Liver (tissue), 9 donors: ENCODE measurements around the gene KRTAP19-7. TPM values are rescaled to one million over a fixed set of nuclear protein-coding genes. Genes with fewer than 3 reads are reported as not detected.

Experiments used
- DNase-seq: peaks from one replicate; pipeline ENCODE4 v3.0.0-alpha.2; 2017; ENCODE audit warnings: low spot score
- H3K27ac ChIP-seq, 2 donors: one replicate each; pipeline ENCODE4 v1.7.0; 2013; ENCODE audit warnings: inconsistent platforms in 2 of 2, low read length in 2 of 2, control low read depth in 1 of 2, low read depth in 1 of 2, mild to moderate bottlenecking in 1 of 2
- H3K27me3 ChIP-seq, 4 donors: one replicate each; pipeline versions ENCODE4 v1.6.1 to v1.7.0; 2013; ENCODE audit warnings: low read length in 3 of 4, inconsistent platforms in 1 of 4, mild to moderate bottlenecking in 1 of 4, moderate library complexity in 1 of 4; ENCODE audit not compliant: control insufficient read depth in 4 of 4, insufficient read depth in 4 of 4
- H3K36me3 ChIP-seq, 4 donors: one replicate each; pipeline versions ENCODE4 v1.6.1 to v1.7.0; 2013; ENCODE audit warnings: low read length in 3 of 4, mild to moderate bottlenecking in 3 of 4, low read depth in 1 of 4, moderate library complexity in 1 of 4; ENCODE audit not compliant: control insufficient read depth in 4 of 4, insufficient read depth in 3 of 4
- H3K4me1 ChIP-seq, 4 donors: one replicate each; pipeline versions ENCODE4 v1.6.1 to v1.7.0; 2013; ENCODE audit warnings: low read length in 3 of 4, mild to moderate bottlenecking in 3 of 4, moderate library complexity in 1 of 4; ENCODE audit not compliant: control insufficient read depth in 4 of 4, insufficient read depth in 4 of 4
- H3K4me3 ChIP-seq, 3 donors: one replicate each; pipeline versions ENCODE4 v1.6.1 to v1.7.0; 2013; ENCODE audit warnings: low read length in 3 of 3, control low read depth in 1 of 3, low read depth in 1 of 3, mild to moderate bottlenecking in 1 of 3
- H3K9ac ChIP-seq, 2 donors: one replicate each; pipeline ENCODE4 v1.7.0; 2013; ENCODE audit warnings: low read length in 2 of 2, mild to moderate bottlenecking in 2 of 2, moderate library complexity in 2 of 2, control low read depth in 1 of 2, low read depth in 1 of 2
- H3K9me3 ChIP-seq, 4 donors: one replicate each; pipeline versions ENCODE4 v1.6.1 to v1.7.0; 2013; ENCODE audit warnings: low read length in 3 of 4; ENCODE audit not compliant: control insufficient read depth in 4 of 4
- EGR1 ChIP-seq, 2 donors: IDR thresholded peaks; 2 replicates each; pipeline ENCODE4 v1.6.1; 2016 to 2018; ENCODE audit warnings: antibody characterized with exemption in 2 of 2, low read depth in 2 of 2
- FOXA1 ChIP-seq: IDR thresholded peaks from 2 replicates; pipeline ENCODE4 v1.6.1; 2016; ENCODE audit warnings: antibody characterized with exemption
- HNF4A ChIP-seq, 2 donors: conservative IDR thresholded peaks; 2 replicates each; pipeline ENCODE4 v1.6.1; 2016; ENCODE audit warnings: antibody characterized with exemption in 2 of 2, mild to moderate bottlenecking in 2 of 2
- HNF4G ChIP-seq: IDR thresholded peaks from 2 replicates; pipeline ENCODE4 v1.6.1; 2016; ENCODE audit warnings: antibody characterized with exemption
- JUND ChIP-seq, 2 donors: IDR thresholded peaks; 2 replicates each; pipeline ENCODE4 v1.6.1; 2016; ENCODE audit warnings: antibody characterized with exemption in 2 of 2
- MAX ChIP-seq: IDR thresholded peaks from 2 replicates; pipeline ENCODE4 v1.6.1; 2016; ENCODE audit warnings: antibody characterized with exemption
- NR2F2 ChIP-seq: IDR thresholded peaks from 2 replicates; pipeline ENCODE4 v1.6.1; 2016; ENCODE audit warnings: antibody characterized with exemption
- RAD21 ChIP-seq, 2 donors: IDR thresholded peaks; 2 replicates each; pipeline ENCODE4 v1.6.1; 2016; ENCODE audit warnings: antibody characterized with exemption in 2 of 2, mild to moderate bottlenecking in 2 of 2
- REST ChIP-seq: IDR thresholded peaks from 2 replicates; pipeline ENCODE4 v1.6.1; 2016; ENCODE audit warnings: antibody characterized with exemption, mild to moderate bottlenecking
- RXRA ChIP-seq, 2 donors: IDR thresholded peaks; 2 replicates each; pipeline ENCODE4 v1.6.1; 2017 to 2018; ENCODE audit warnings: antibody characterized with exemption in 2 of 2, mild to moderate bottlenecking in 1 of 2
- TAF1 ChIP-seq: conservative IDR thresholded peaks from 2 replicates; pipeline ENCODE4 v1.6.1; 2016; ENCODE audit warnings: antibody characterized with exemption, mild to moderate bottlenecking
- YY1 ChIP-seq: IDR thresholded peaks from 2 replicates; pipeline ENCODE4 v1.6.1; 2016; ENCODE audit warnings: antibody characterized with exemption, mild to moderate bottlenecking
- ZBTB33 ChIP-seq: IDR thresholded peaks from 2 replicates; pipeline ENCODE4 v1.6.1; 2016; ENCODE audit warnings: antibody characterized with exemption
- WGBS: extraction: QIAGEN DNeasy Blood & Tissue Kit; methylation state at CpG from one replicate; pipeline ENCODE4 v1.1.7; 2013; 5-methylcytosine and 5-hydroxymethylcytosine counted together
- polyA plus RNA-seq, 2 donors: library from polyadenylated mRNA; stranded (reverse) in 1 of 2; unstranded in 1 of 2; fragments of 200-250 nt in 1 of 2; fragments of >200 nt in 1 of 2; fragmentation: Nextera tagmentation in 1 of 2; extraction: Ambion mirVana in 1 of 2; gene quantifications; one replicate each; pipeline versions ENCODE4 v1.2.1 to v1.2.3, GENCODE V29; 2013 to 2015
- total RNA-seq, 2 donors: library from RNA; depleted of rRNA; stranded (reverse); fragments of >200 nt; gene quantifications; one replicate each; pipeline ENCODE4 v1.2.3, GENCODE V29; 2014
- donor health status: healthy.
- donor health status: healthy.
- donor health status: healthy.
- donor health status: healthy.
- donor health status: healthy.

The KRTAP19-7 gene
- total and polyA plus RNA-seq, 4 donors = not detected

DNA sequence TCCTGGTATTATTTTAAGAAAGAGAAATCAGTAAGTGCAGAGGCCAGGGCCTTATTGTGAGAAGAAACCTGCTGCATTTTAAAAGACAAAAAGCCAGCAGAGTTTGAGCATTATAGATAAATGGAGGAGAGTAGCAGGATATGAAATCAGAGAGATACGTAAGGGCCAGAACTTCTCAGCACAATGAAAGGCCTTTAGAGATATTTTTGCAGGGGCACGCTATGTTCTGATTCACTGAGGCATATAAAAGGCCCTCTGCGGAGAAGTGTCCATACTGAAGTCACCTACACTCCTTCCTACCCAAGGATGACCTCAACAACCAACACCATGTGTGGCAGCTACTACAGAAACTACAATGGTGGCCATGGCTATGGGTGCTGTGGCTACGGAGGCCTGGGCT, 31.0 kb upstream of the KRTAP19-7 start, which contains the start of gene KRTAP6-3 (continued):
- TF ChIP-seq ZBTB33 = no peak

DNA sequence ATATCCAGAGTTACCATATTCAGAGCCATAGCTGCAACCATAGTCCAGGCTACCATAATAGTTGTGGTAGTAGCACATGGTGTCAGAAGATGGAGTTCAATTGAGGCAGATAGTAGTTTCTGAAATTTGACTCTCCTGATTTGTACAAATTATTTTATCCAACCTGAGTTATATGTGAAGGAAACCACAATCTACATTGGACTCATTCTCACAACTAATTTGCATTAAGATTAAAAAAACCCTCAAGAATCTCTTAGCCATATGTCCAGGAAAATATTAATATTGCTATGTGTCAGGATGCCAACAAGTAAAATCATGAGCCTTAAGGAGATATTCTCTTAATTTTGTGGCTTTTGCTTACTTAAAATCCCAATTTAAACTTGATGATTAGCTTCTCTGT, 29.2 kb upstream of the KRTAP19-7 start, which contains the start of gene KRTAP22-2:
TSS of gene KRTAP22-2 (minus strand) at position 101 of the 400 bp plus-strand sequence.
- Histone ChIP-seq H3K4me1 (no peaks in the 10 kb centered on the region), H3K27ac (no peak within 1 kb of the TSS), H3K4me3 (no peak within 1 kb of the TSS), H3K9ac (no peak within 1 kb of the TSS), H3K27me3 (no peaks in the 10 kb centered on the region), H3K9me3 (no peaks in the 10 kb centered on the region), H3K36me3 (no peaks in the 10 kb centered on the region)
- DNase-seq = no peak
- TF ChIP-seq NR2F2 (no peak), MAX (no peak), HNF4G (no peak), FOXA1 (no peak), ZBTB33 (no peak), EGR1 (IDR thresholded peaks at IDR 0.05; ENCODE audit: low read depth in 2 of 2) (no peak), JUND (IDR thresholded peaks at IDR 0.05) (no peak), YY1 (no peak), TAF1 (no peak), HNF4A (conservative IDR thresholded peaks at IDR 0.05) (no peak), RXRA (IDR thresholded peaks at IDR 0.05) (no peak), REST (no peak), RAD21 (IDR thresholded peaks at IDR 0.05) (no peak)

- WGBS = 64% methylated on average over 1 of the region's 1 CpG
- H3K4me1 ChIP-seq = no peaks in the 10 kb centered on the region
- H3K9ac ChIP-seq = no peak overlapping the region
- no peaks in the 10 kb centered on the region for H3K9me3 ChIP-seq
- DNase-seq = no peak
- peaks cover 0 to 5% (median 0%) of the 10 kb centered on the region in 4 donors for H3K27me3 ChIP-seq
- H3K4me3 ChIP-seq = no peak overlapping the region
- TF ChIP-seq EGR1 (IDR thresholded peaks at IDR 0.05; ENCODE audit: low read depth in 2 of 2) (no peak), JUND (IDR thresholded peaks at IDR 0.05) (no peak), FOXA1 (no peak), NR2F2 (no peak), HNF4A (conservative IDR thresholded peaks at IDR 0.05) (no peak)
- no peak overlapping the region for H3K27ac ChIP-seq
- no peaks in the 10 kb centered on the region for H3K36me3 ChIP-seq
These were observed 21.8 kb upstream of the KRTAP19-7 start for GRCh38 chr21:30582870-30583269.
